CD14-positive monocyte (primary cell): ENCODE measurements around the gene MED20. TPM values are rescaled to one million over a fixed set of nuclear protein-coding genes. Genes with fewer than 3 reads are reported as not detected.

Experiments
- DNase-seq, 3 donors: peaks; one replicate each; pipeline ENCODE4 v3.0.0-alpha.2; 2011 to 2022
- H2AFZ ChIP-seq: 2 replicates; pipeline ENCODE4 v1.6.0; 2012; ENCODE audit warnings: mild to moderate bottlenecking, low read depth, low read length, inconsistent platforms; ENCODE audit not compliant: insufficient read depth, poor library complexity, severe bottlenecking
- H3K27ac ChIP-seq, 2 donors: 1 replicate in 1 of 2; 2 replicates in 1 of 2; pipeline ENCODE4 v1.5.1; 2012 to 2013; ENCODE audit warnings: low read length in 2 of 2, control low read depth in 1 of 2, inconsistent platforms in 1 of 2, low read depth in 1 of 2, mild to moderate bottlenecking in 1 of 2
- H3K27me3 ChIP-seq, 2 donors: one replicate each; pipeline versions ENCODE4 v1.6.0 to v1.6.1; 2011 to 2013; ENCODE audit warnings: low read length in 2 of 2; ENCODE audit not compliant: control insufficient read depth in 2 of 2, insufficient read depth in 2 of 2
- H3K36me3 ChIP-seq, 2 donors: replicated peaks in 1 of 2; 1 replicate in 1 of 2; 2 replicates in 1 of 2; pipeline versions ENCODE4 v1.5.1 to v1.6.1; 2012 to 2013; ENCODE audit warnings: low read length in 2 of 2, control low read depth in 1 of 2, inconsistent platforms in 1 of 2, mild to moderate bottlenecking in 1 of 2; ENCODE audit not compliant: insufficient read depth in 2 of 2, control insufficient read depth in 1 of 2
- H3K4me1 ChIP-seq, 2 donors: 1 replicate in 1 of 2; 2 replicates in 1 of 2; pipeline versions ENCODE4 v1.5.1 to v1.6.1; 2012 to 2013; ENCODE audit warnings: low read length in 2 of 2, control low read depth in 1 of 2, inconsistent platforms in 1 of 2, mild to moderate bottlenecking in 1 of 2, moderate library complexity in 1 of 2; ENCODE audit not compliant: insufficient read depth in 2 of 2, control insufficient read depth in 1 of 2
- H3K4me2 ChIP-seq: replicated peaks from 2 replicates; pipeline ENCODE3; 2012; ENCODE audit warnings: low read length, moderate library complexity, mild to moderate bottlenecking; ENCODE audit not compliant: poor library complexity, severe bottlenecking; ENCODE audit errors: extremely low read depth
- H3K4me3 ChIP-seq, 3 experiments: fragments of 200-600 bp in 1 of 3; sonication (generic) in 1 of 3; replicated peaks in 1 of 3; 1 replicate in 2 of 3; 2 replicates in 1 of 3; pipeline ENCODE4 v1.5.1; 2011 to 2013; ENCODE audit warnings: low read length in 3 of 3, mild to moderate bottlenecking in 3 of 3, control low read depth in 2 of 3, low read depth in 2 of 3, inconsistent platforms in 1 of 3, moderate library complexity in 1 of 3
- H3K79me2 ChIP-seq: 2 replicates; pipeline ENCODE4 v1.6.0; 2012; ENCODE audit warnings: mild to moderate bottlenecking, control low read depth, inconsistent platforms, low read length, moderate library complexity; ENCODE audit not compliant: insufficient read depth
- H3K9ac ChIP-seq: 2 replicates; pipeline ENCODE4 v1.6.0; 2017; ENCODE audit warnings: low read length, mild to moderate bottlenecking; ENCODE audit not compliant: insufficient read depth, poor library complexity, severe bottlenecking
- H3K9me3 ChIP-seq, 2 donors: replicated peaks in 1 of 2; 1 replicate in 1 of 2; 2 replicates in 1 of 2; pipeline versions ENCODE4 v1.5.1 to v1.6.1; 2012 to 2013; ENCODE audit warnings: low read length in 2 of 2, control low read depth in 1 of 2; ENCODE audit not compliant: control insufficient read depth in 1 of 2, insufficient read depth in 1 of 2
- H4K20me1 ChIP-seq: 2 replicates; pipeline ENCODE4 v1.6.0; 2012; ENCODE audit warnings: mild to moderate bottlenecking, low read length, control low read depth, moderate library complexity; ENCODE audit not compliant: insufficient read depth
- H3K27ac Mint-ChIP-seq, 7 donors: one replicate each; pipeline ENCODE4 v1.8.0; 2020; ENCODE audit warnings: mild to moderate bottlenecking in 7 of 7, mixed read lengths in 7 of 7, moderate library complexity in 6 of 7, inconsistent platforms in 2 of 7
- H3K27me3 Mint-ChIP-seq, 3 donors: one replicate each; pipeline ENCODE4 v1.8.0; 2021 to 2022; ENCODE audit warnings: low read depth in 3 of 3, mild to moderate bottlenecking in 3 of 3, mixed read lengths in 3 of 3, moderate library complexity in 3 of 3, inconsistent platforms in 1 of 3
- H3K36me3 Mint-ChIP-seq, 2 donors: one replicate each; pipeline ENCODE4 v1.8.0; 2020; ENCODE audit warnings: mixed read lengths in 2 of 2, inconsistent platforms in 1 of 2, mild to moderate bottlenecking in 1 of 2
- H3K4me1 Mint-ChIP-seq: one replicate; pipeline ENCODE4 v1.8.0; 2020; ENCODE audit warnings: mild to moderate bottlenecking, mixed read lengths
- H3K4me3 Mint-ChIP-seq, 2 donors: one replicate each; pipeline ENCODE4 v1.8.0; 2020; ENCODE audit warnings: mild to moderate bottlenecking in 2 of 2, mixed read lengths in 2 of 2, moderate library complexity in 1 of 2
- H3K9me3 Mint-ChIP-seq, 7 donors: one replicate each; pipeline ENCODE4 v1.8.0; 2020 to 2022; ENCODE audit warnings: mixed read lengths in 7 of 7, mild to moderate bottlenecking in 6 of 7, moderate library complexity in 6 of 7, inconsistent platforms in 2 of 7
- WGBS: methylation state at CpG from one replicate; pipeline ENCODE4 v1.1.5; 2013; ENCODE audit warnings: missing lambda C conversion rate; ENCODE audit not compliant: insufficient coverage; 5-methylcytosine and 5-hydroxymethylcytosine counted together
- intact Hi-C, 2 donors: fragments of 100-400 bp; cut with micrococcal nuclease; formaldehyde crosslinking; loops; one replicate each; pipeline versions ENCODE4 v1.15.0 to v1.15.1; 2023
- polyA plus RNA-seq, 3 donors: library from polyadenylated mRNA; depleted of rRNA in 1 of 3; unstranded in 2 of 3; stranded (reverse) in 1 of 3; fragments of 300-500 nt in 2 of 3; fragments of >200 nt in 1 of 3; fragmentation: Illumina TruSeq in 2 of 3; gene quantifications; 1 replicate in 2 of 3; 2 replicates in 1 of 3; pipeline ENCODE4 v1.2.3, GENCODE V29; 2012 to 2021
- TF ChIP-seq, protein P1 (sequence below): fragments of 200-600 bp; IDR thresholded peaks from one replicate; pipeline ENCODE4 v1.8.0; 2022; ENCODE audit warnings: antibody characterized with exemption, mild to moderate bottlenecking

Gene MED20
- polyA plus RNA-seq, 3 donors: 6.3 to 16.2 (median 13.6) TPM

DNA sequence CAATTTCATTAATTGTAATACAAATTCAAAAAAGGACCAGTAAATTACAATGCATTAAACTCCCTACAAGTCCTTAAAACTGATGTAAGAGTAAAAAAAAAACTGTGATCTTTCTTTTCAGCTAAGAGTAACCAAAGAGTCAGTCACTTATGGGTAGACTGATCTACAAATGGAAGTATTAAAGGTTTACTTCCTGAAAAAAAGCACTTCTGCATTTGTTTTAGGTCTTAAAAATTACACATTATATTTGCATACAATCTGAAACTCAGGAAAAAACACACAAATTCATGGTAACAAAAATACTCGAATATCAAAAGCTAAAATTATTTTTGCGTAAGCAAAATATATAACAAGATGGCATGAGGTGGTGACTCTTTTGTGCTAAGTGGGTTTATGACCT, 49.2 kb downstream of the MED20 start:
- Histone ChIP-seq H2AFZ (no peak overlapping the region), H3K9me3 (peaks cover 0 to 6% of the 10 kb centered on the region in 2 donors)

GRCh38 chr6:41859356-41859755, 61.6 kb downstream of the MED20 start:
- Histone ChIP-seq H3K9ac (no peak overlapping the region), H3K27me3 (no peaks in the 10 kb centered on the region), H3K9me3 (no peaks in the 10 kb centered on the region), H3K79me2 (no peaks in the 10 kb centered on the region), H3K36me3 (no peaks in the 10 kb centered on the region), H3K4me2 (no peak overlapping the region), H4K20me1 (no peaks in the 10 kb centered on the region), H3K27ac (no peak overlapping the region), H3K4me3 (no peak overlapping the region), H2AFZ (no peak overlapping the region), H3K4me1 (no peaks in the 10 kb centered on the region)
- H3K27ac Mint-ChIP-seq: no peak overlapping the region
- H3K4me3 Mint-ChIP-seq: no peak overlapping the region
- no peaks in the 10 kb centered on the region for H3K4me1 Mint-ChIP-seq
- H3K27me3 Mint-ChIP-seq: no peaks in the 10 kb centered on the region
- intact Hi-C loops: no loop called here
- no peak for DNase-seq
- H3K9me3 Mint-ChIP-seq: no peaks in the 10 kb centered on the region
- 83% methylated on average over 2 of the region's 6 CpGs for WGBS
- peaks cover 0 to 2% of the 10 kb centered on the region in 2 donors for H3K36me3 Mint-ChIP-seq
- TF ChIP-seq, protein P1, sequence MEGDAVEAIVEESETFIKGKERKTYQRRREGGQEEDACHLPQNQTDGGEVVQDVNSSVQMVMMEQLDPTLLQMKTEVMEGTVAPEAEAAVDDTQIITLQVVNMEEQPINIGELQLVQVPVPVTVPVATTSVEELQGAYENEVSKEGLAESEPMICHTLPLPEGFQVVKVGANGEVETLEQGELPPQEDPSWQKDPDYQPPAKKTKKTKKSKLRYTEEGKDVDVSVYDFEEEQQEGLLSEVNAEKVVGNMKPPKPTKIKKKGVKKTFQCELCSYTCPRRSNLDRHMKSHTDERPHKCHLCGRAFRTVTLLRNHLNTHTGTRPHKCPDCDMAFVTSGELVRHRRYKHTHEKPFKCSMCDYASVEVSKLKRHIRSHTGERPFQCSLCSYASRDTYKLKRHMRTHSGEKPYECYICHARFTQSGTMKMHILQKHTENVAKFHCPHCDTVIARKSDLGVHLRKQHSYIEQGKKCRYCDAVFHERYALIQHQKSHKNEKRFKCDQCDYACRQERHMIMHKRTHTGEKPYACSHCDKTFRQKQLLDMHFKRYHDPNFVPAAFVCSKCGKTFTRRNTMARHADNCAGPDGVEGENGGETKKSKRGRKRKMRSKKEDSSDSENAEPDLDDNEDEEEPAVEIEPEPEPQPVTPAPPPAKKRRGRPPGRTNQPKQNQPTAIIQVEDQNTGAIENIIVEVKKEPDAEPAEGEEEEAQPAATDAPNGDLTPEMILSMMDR: no peak

More for the DNA sequence above, 49.2 kb downstream of the MED20 start:
- DNase-seq: peak in 2 of 3 donors; percentile 4 to 19
- H3K4me2 ChIP-seq: no peak overlapping the region
- Mint-ChIP-seq H3K27ac (peak overlapping the region in 2 of 7 donors; percentile 25 to 57), H3K27me3 (no peaks in the 10 kb centered on the region), H3K4me1 (peaks cover 12% of the 10 kb centered on the region), H3K36me3 (peaks cover 8 to 11% of the 10 kb centered on the region in 2 donors), H3K4me3 (no peak overlapping the region), H3K9me3 (peaks cover 0 to 10% (median 3%) of the 10 kb centered on the region in 7 donors)
- no peak overlapping the region for H3K4me3 ChIP-seq
- intact Hi-C loops: no loop called here
- H3K27me3 ChIP-seq: no peaks in the 10 kb centered on the region
- H4K20me1 ChIP-seq: no peaks in the 10 kb centered on the region
- TF ChIP-seq, protein P1: no peak
- peak overlapping the region in 1 of 2 donors; percentile 18 for H3K27ac ChIP-seq
- H3K4me1 ChIP-seq: peaks cover 6 to 8% of the 10 kb centered on the region in 2 donors
- no CpG with 5 or more reads among the region's 2 CpGs for WGBS
- H3K79me2 ChIP-seq: no peaks in the 10 kb centered on the region
- H3K36me3 ChIP-seq: no peaks in the 10 kb centered on the region
- no peak overlapping the region for H3K9ac ChIP-seq
